GM18526 (cell line): Measurements from ENCODE around the gene MAN1C1.

ENCODE experiments used
- POLR2A ChIP-seq: IDR thresholded peaks from 3 replicates; pipeline ENCODE4 v1.6.1; 2011; ENCODE audit not compliant: insufficient read length; ENCODE audit errors: extremely low read depth

MAN1C1 gene

DNA sequence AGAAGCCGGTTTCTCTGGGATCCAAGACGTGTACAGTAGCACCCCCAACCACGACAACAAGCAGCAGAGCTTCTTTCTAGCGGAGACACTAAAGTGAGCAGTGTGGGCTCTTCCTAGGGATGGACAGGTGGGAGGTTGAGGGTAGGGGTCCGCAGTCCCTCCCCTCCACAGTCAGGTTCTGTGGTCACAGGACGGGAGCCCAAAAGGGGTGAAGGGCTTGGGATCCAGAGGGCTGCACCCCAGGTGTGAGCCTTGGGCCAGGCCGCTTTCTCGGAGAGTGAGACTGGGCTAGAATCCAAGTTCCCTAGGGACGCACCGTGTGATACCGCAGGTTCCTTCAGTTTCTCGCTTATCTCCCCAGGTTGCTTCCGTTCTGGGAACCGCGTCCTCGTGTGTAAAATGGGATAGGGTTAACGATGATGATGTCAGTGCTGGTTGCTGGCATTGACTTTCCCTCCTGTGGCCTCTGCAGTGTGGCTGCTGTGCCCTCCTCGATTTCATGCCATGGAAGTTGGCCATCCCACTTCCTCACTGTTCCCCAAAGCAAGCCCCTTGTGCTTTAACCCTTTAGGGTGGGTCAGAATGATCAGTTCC lies 166.1 kb downstream of the MAN1C1 start:
- no peak for TF ChIP-seq POLR2A

DNA sequence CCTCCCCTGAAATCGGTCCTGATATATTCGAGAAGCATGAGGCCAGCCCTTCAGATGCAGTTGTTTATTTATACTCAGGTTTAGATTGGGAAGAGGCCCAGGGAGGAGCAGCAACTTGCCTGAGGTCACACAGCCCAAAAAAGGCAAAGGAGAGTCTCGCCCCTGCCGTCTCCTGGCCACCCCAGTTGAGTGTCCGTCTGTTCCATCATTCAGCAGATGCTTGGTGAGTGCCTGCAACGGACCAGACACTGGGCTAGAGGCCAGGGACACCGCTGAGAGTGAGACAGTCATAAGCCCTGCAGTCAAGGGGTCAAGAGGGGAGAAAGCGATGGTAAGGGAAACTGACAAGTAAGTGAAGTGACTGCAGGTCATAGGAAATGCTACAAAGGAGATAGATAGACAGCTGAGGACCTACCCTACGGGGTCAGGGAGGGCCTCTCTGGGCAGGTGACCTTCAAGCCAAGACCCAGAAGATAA lies 168.0 kb downstream of the MAN1C1 start:
- TF ChIP-seq POLR2A = no peak

GRCh38 chr1:25785333-25786067 lies 168.9 kb downstream of the MAN1C1 start:
- TF ChIP-seq POLR2A = no peak

DNA sequence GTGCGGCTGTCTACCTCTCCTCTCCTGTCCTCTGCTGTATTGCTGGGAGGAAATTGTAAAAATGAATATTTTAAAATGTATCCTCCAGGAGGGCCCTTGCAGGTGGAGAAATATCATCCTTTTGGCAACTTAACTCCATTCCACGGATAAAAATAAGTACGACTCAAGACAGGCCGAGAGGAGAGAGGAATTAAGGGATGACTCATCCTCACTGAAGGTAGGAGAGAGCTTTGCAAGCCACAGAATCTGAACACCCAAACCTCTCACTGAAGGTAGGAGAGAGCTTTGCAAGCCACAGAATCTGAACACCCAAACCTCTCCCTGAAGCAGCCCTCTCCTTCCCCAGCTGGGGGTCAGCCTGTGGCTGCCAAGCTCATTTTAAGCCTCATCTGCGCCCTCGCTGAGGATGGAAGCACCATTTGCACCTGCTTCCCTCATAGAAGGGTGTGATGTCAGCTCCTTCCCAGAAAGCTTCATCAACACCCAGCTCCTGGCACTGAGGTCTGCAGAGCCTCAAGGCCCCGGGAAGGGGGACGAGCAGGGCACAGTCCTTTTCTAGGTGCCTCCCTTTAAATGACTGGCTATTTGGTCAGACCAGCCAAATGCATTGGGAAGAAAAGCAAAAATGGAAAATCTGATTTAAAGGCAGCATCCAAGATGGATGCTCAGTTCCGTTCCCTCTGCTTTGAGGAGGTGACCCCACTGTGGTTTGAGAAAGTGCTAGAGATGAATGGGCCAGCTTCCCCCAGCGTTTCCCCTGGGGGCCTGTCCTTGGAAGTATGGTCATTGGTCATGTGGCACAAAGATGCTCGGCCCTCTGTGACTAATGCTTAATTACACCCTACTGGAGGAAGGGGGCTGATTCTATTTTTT lies 170.5 kb downstream of the MAN1C1 start:
- TF ChIP-seq POLR2A = no peak

GRCh38 chr1:25787760-25788166 lies 171.2 kb downstream of the MAN1C1 start:
- TF ChIP-seq POLR2A = no peak

DNA sequence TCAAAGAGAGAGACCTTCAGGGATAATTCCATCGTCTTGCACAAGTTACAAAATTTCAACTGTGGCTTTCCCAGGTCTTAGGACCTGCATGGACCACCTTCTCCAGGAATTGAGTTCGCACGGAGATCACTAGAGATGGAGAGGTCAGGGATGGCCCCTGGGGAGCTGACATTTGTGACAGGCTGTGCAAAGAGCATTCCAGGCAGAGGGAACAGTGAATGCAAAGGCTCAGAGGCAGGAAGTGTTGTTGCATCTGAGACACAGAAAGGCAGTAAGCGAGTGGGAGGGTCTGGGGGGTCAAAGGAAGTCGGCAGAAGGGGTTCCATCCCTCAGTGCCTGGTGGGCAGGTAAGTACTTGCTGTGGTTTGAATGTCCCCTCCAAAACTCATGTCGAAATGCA lies 173.9 kb downstream of the MAN1C1 start:
- TF ChIP-seq POLR2A = no peak

DNA sequence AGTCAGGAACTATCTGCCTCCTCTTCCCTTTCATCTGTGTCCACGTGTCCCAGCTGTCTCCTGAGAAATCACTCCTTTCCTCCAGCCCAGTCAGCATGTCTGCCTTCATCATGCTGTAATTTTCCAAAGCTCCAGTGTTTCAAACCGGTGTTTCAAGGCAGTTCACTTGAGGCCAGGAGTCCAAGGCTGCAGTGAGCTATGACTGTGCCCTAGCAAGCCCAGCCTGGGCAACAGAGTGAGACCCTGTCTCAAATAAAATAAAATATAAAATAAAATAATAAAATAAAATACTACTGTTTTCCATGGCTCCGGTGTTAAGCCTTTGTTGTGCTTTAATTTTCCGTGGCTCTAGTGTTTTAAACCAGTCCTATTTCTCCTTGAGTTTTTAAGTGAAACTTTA lies 175.5 kb downstream of the MAN1C1 start:
- no peak for TF ChIP-seq POLR2A

GRCh38 chr1:25793585-25794170 lies 177.1 kb downstream of the MAN1C1 start:
- no peak for TF ChIP-seq POLR2A

DNA sequence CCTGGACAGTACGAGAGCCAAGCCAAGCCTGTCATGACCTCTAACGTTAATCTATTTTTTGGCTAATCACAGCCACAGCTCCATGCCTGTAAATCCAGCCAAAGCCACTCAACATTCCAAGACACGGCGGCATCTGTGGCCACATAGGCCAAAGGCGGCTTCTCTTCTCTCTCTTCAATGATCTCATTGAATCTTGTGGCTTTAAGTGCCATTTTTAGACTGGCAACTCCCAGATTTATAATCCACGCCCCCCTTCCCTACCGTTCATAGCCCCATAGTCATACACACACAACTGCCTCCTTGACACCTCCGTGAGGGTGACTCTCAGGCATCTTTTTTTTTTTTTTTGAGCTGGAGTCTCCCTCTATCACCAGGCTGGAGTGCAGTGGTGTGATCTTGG lies 177.7 kb downstream of the MAN1C1 start:
- TF ChIP-seq POLR2A = no peak

DNA sequence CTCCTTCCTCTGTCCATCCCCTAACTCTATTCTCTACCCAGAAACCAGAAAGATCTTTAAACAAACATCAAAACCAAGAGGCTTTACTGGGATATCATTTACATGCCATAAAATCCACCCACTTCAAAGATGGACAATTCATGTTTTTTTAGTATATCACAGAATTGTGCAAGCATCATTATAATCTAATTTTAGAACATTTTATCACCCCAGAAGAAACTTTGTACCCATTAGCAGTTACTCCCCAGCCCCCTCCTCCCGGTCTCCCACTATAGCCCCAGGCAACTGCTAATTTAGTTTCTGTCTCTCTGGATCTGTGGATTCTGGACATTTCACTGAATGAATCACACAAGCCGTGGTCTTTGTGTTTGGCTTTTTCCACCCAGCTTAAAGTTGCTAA lies 178.6 kb downstream of the MAN1C1 start:
- no peak for TF ChIP-seq POLR2A

- no peak for TF ChIP-seq POLR2A
These were observed 179.6 kb downstream of the MAN1C1 start for GRCh38 chr1:25795946-25796810.

DNA sequence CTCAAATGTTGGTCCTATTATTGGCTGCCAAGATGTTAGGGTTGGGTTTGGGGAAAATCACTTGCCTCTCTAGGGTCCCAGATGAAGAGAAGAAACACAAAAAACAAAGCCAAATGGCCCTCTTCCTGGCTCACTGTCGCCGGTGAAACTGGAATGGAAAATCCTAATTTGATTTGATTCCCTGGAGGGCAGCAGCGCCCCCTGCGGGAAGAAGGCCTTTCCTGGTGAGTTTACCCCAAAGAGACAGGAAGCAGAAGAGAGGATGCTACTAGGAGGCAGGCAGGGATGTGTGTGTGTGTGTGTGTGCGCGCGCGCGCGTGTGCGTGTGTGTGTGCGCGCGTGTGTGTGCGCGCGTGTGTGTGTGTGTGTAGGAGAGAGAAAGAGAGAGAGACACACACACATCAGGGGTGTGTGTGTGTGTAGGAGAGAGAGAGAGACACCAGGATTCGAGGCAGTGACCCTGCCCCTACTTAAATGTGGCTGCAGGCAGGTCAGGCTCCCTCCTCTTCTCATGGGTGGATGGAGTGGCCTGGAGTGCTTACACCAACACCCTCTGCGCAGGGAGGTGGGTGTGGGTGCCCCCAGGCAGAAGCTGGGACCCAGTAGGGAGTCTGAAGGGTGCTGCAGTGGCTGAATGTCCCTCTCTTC lies 180.3 kb downstream of the MAN1C1 start:
- TF ChIP-seq POLR2A = no peak

- no peak for TF ChIP-seq POLR2A
These were observed 181.3 kb downstream of the MAN1C1 start for GRCh38 chr1:25797939-25798338.

DNA sequence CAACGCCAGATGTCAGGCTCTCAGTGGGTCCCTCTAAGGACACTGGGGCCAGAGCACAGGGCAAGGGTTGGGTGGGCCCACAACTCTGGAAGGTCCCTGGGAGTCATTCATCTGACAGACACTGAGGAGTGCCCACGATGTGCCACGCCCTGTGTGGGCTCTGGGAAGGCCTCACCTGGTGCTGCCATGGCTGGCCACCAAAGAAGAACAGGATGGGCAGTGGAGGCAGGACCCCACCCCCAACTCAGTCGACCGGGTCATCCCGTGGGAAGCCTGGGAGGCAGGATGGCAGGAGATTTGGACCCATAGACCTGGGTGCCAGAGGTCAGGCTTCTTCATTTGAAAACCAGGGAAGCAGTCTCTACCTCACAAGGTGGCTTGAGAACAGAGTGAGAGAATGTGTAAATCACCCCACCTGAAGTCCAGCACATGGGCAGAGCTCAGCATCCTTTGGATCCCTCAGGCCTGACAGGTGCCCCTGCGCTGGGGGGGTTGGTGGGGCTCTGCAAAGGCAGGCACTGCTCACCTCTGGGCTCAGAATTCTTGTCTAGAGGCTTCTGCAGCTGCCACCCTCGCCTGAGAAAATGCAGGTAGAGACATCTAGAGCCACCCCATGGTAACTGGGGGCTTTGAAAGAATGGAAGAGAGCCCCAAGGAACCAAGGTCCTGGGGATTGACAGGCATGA lies 182.2 kb downstream of the MAN1C1 start:
- TF ChIP-seq POLR2A = no peak

DNA sequence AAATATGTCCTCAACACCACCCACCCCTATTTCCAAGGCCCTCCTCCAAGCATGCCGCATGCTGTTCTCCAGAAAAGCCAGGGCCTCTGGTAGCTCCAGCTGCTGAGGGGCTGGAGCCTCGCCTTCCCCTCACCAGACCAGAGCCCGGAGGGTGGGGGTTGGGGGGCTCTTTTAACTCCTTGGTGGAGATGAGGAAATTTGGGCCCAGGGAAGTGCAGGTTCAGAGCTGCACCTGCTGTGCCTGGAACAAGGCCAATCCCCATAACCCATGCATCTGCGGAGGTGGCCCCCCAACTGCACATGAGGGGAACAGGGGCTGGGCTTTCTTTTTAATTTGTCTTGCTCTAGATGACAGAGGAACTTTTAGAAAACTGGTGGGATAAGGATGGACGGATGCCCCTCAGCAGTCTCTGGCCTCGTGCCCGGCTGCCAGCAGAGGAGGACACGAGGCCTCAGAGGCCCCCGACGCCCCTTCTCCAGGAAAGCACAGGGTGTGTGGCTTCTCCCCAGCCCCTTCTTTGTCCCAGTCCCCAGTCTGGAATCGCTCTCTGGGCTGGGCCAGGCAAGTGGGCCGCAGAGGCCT lies 182.9 kb downstream of the MAN1C1 start:
- TF ChIP-seq POLR2A = no peak
